ENCODE data around the gene ZBP1.

ZBP1 gene

DNA sequence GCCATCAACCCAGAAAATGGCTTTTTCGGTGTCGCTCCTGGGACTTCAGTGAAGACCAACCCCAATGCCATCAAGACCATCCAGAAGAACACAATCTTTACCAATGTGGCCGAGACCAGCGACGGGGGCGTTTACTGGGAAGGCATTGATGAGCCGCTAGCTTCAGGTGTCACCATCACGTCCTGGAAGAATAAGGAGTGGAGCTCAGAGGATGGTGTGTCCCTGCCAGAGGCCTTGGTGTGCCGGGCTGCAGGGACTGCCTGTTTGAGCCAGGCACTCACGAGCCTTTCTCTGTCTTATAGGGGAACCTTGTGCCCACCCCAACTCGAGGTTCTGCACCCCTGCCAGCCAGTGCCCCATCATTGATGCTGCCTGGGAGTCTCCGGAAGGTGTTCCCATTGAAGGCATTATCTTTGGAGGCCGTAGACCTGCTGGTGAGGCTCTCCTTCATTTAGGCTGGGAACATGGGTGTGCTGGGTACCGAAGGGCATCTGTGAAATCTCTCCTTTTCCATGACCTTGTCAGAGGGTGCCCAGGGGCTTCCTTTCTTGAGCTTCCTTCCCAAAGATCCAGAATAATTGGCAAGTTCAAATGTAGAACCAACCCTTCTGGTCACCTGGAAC, 55.9 kb downstream of the ZBP1 start:
- Histone ChIP-seq H3K9ac (ENCODE audit: low read depth, low read length, poor library complexity, severe bottlenecking) (no peak overlapping the region), H3K4me1 (ENCODE audit: insufficient read depth, low read length, poor library complexity, severe bottlenecking) (no peaks in the 10 kb centered on the region), H3K36me3 (ENCODE audit: insufficient read depth, low read length) (no peaks in the 10 kb centered on the region), H3K4me2 (ENCODE audit: low read depth, low read length, poor library complexity, severe bottlenecking) (no peak overlapping the region), H2AFZ (ENCODE audit: low read length) (no peak overlapping the region), H3K9me3 (ENCODE audit: insufficient read depth, low read depth, low read length) (no peaks in the 10 kb centered on the region), H3K79me2 (ENCODE audit: insufficient read depth, low read length) (no peaks in the 10 kb centered on the region), H4K20me1 (ENCODE audit: insufficient read depth, low read length, poor library complexity, severe bottlenecking) (no peaks in the 10 kb centered on the region), H3K27me3 (ENCODE audit: insufficient read depth, low read length, poor library complexity, severe bottlenecking) (no peaks in the 10 kb centered on the region), H3K4me3 (ENCODE audit: low read length, poor library complexity, severe bottlenecking) (no peak overlapping the region), H3K9me2 (replicated peaks; ENCODE audit: low read depth, low read length) (no peaks in the 10 kb centered on the region), H3F3A (ENCODE audit: low read depth) (no peaks in the 10 kb centered on the region)
- TF ChIP-seq EZH2phosphoT487 (IDR thresholded peaks at IDR 0.05; ENCODE audit: borderline replicate concordance) (no peak), CTCF (conservative IDR thresholded peaks at IDR 0.05; ENCODE audit: low read length) (no peak)

GRCh38 chr20:57563522-57563921, 56.7 kb downstream of the ZBP1 start:
- no peaks in the 10 kb centered on the region for H3K27me3 ChIP-seq (ENCODE audit: insufficient read depth, low read length, poor library complexity, severe bottlenecking)

GRCh38 chr20:57562541-57563465, 57.4 kb downstream of the ZBP1 start:
- Histone ChIP-seq H3K9me3 (ENCODE audit: insufficient read depth, low read depth, low read length) (no peaks in the 10 kb centered on the region), H3K4me1 (ENCODE audit: insufficient read depth, low read length, poor library complexity, severe bottlenecking) (no peaks in the 10 kb centered on the region), H3F3A (ENCODE audit: low read depth) (no peaks in the 10 kb centered on the region), H3K9ac (ENCODE audit: low read depth, low read length, poor library complexity, severe bottlenecking) (no peak overlapping the region), H3K79me2 (ENCODE audit: insufficient read depth, low read length) (no peaks in the 10 kb centered on the region), H3K27me3 (ENCODE audit: insufficient read depth, low read length, poor library complexity, severe bottlenecking) (no peaks in the 10 kb centered on the region), H3K4me2 (ENCODE audit: low read depth, low read length, poor library complexity, severe bottlenecking) (no peak overlapping the region), H3K9me2 (replicated peaks; ENCODE audit: low read depth, low read length) (no peaks in the 10 kb centered on the region), H4K20me1 (ENCODE audit: insufficient read depth, low read length, poor library complexity, severe bottlenecking) (no peaks in the 10 kb centered on the region), H3K36me3 (ENCODE audit: insufficient read depth, low read length) (no peaks in the 10 kb centered on the region), H2AFZ (ENCODE audit: low read length) (no peak overlapping the region), H3K4me3 (ENCODE audit: low read length, poor library complexity, severe bottlenecking) (no peak overlapping the region)
- TF ChIP-seq CTCF (conservative IDR thresholded peaks at IDR 0.05; ENCODE audit: low read length) (no peak), EZH2phosphoT487 (IDR thresholded peaks at IDR 0.05; ENCODE audit: borderline replicate concordance) (no peak)

More at GRCh38 chr20:57563522-57563921, 56.7 kb downstream of the ZBP1 start:
- Histone ChIP-seq H3K9me2 (replicated peaks; ENCODE audit: low read depth, low read length) (no peaks in the 10 kb centered on the region), H3K4me1 (ENCODE audit: insufficient read depth, low read length, poor library complexity, severe bottlenecking) (no peaks in the 10 kb centered on the region), H3K79me2 (ENCODE audit: insufficient read depth, low read length) (no peaks in the 10 kb centered on the region), H3K36me3 (ENCODE audit: insufficient read depth, low read length) (no peaks in the 10 kb centered on the region), H3K9ac (ENCODE audit: low read depth, low read length, poor library complexity, severe bottlenecking) (no peak overlapping the region), H3K4me3 (ENCODE audit: low read length, poor library complexity, severe bottlenecking) (no peak overlapping the region), H3F3A (ENCODE audit: low read depth) (no peaks in the 10 kb centered on the region), H2AFZ (ENCODE audit: low read length) (no peak overlapping the region), H3K9me3 (ENCODE audit: insufficient read depth, low read depth, low read length) (no peaks in the 10 kb centered on the region), H3K4me2 (ENCODE audit: low read depth, low read length, poor library complexity, severe bottlenecking) (no peak overlapping the region), H4K20me1 (ENCODE audit: insufficient read depth, low read length, poor library complexity, severe bottlenecking) (no peaks in the 10 kb centered on the region)
- TF ChIP-seq CTCF (conservative IDR thresholded peaks at IDR 0.05; ENCODE audit: low read length) (no peak), EZH2phosphoT487 (IDR thresholded peaks at IDR 0.05; ENCODE audit: borderline replicate concordance) (no peak)

All from Loucy (cell line).